Measurements from ENCODE around the gene ST7L.

ST7L gene

GRCh38 chr1:112599477-112599876, 19.5 kb downstream of the ST7L start:
- DNase-seq (ENCODE audit: low read depth, low spot score): no peak
- in situ Hi-C loops (cut with HindIII; ENCODE audit: low sequenced_read_pairs): no loop called here
- no peak for TF ChIP-seq CTCF (IDR thresholded peaks at IDR 0.05; ENCODE audit: low read depth, low read length)

GRCh38 chr1:112594208-112594876, 24.6 kb downstream of the ST7L start:
- in situ Hi-C loops (cut with HindIII; ENCODE audit: low sequenced_read_pairs): no loop called here
- no peak for TF ChIP-seq CTCF (IDR thresholded peaks at IDR 0.05; ENCODE audit: low read depth, low read length)
- no peak overlapping the region for H3K4me3 ChIP-seq (ENCODE audit: low read depth, low read length)
- DNase-seq (ENCODE audit: low read depth, low spot score): no peak

More at GRCh38 chr1:112599477-112599876, 19.5 kb downstream of the ST7L start:
- no peak overlapping the region for H3K4me3 ChIP-seq (ENCODE audit: low read depth, low read length)

GRCh38 chr1:112589766-112590165, 29.2 kb downstream of the ST7L start:
- no peak for DNase-seq (ENCODE audit: low read depth, low spot score)
- in situ Hi-C loops (cut with HindIII; ENCODE audit: low sequenced_read_pairs): no loop called here
- no peak for TF ChIP-seq CTCF (IDR thresholded peaks at IDR 0.05; ENCODE audit: low read depth, low read length)
- no peak overlapping the region for H3K4me3 ChIP-seq (ENCODE audit: low read depth, low read length)

GRCh38 chr1:112583366-112583765, 35.6 kb downstream of the ST7L start:
- TF ChIP-seq CTCF (IDR thresholded peaks at IDR 0.05; ENCODE audit: low read depth, low read length): no peak
- no peak for DNase-seq (ENCODE audit: low read depth, low spot score)
- no peak overlapping the region for H3K4me3 ChIP-seq (ENCODE audit: low read depth, low read length)
- in situ Hi-C loops (cut with HindIII; ENCODE audit: low sequenced_read_pairs): no loop called here

GRCh38 chr1:112581586-112582192, 37.3 kb downstream of the ST7L start:
- TF ChIP-seq CTCF (IDR thresholded peaks at IDR 0.05; ENCODE audit: low read depth, low read length): no peak
- H3K4me3 ChIP-seq (ENCODE audit: low read depth, low read length): no peak overlapping the region
- DNase-seq (ENCODE audit: low read depth, low spot score): no peak
- in situ Hi-C loops (cut with HindIII; ENCODE audit: low sequenced_read_pairs): no loop called here

GRCh38 chr1:112579801-112580510, 39.0 kb downstream of the ST7L start:
- no peak for TF ChIP-seq CTCF (IDR thresholded peaks at IDR 0.05; ENCODE audit: low read depth, low read length)
- DNase-seq (ENCODE audit: low read depth, low spot score): no peak
- in situ Hi-C loops (cut with HindIII; ENCODE audit: low sequenced_read_pairs): no loop called here
- no peak overlapping the region for H3K4me3 ChIP-seq (ENCODE audit: low read depth, low read length)
